ENCODE measurements around the gene VTI1B.

Gene VTI1B

GRCh38 chr14:67679006-67679405 lies 4.6 kb upstream of the VTI1B start:
- DNase-seq (ENCODE audit: low read depth in 2 of 2) = no peak

- no peak for DNase-seq (ENCODE audit: low read depth in 2 of 2)
Measured at GRCh38 chr14:67675219-67675582, 769 bp upstream of the VTI1B start.

- peak in 1 of 2 donors; percentile 8 for DNase-seq (ENCODE audit: low read depth in 2 of 2)
Measured at GRCh38 chr14:67674139-67674479, 323 bp downstream of the VTI1B start.

DNA sequence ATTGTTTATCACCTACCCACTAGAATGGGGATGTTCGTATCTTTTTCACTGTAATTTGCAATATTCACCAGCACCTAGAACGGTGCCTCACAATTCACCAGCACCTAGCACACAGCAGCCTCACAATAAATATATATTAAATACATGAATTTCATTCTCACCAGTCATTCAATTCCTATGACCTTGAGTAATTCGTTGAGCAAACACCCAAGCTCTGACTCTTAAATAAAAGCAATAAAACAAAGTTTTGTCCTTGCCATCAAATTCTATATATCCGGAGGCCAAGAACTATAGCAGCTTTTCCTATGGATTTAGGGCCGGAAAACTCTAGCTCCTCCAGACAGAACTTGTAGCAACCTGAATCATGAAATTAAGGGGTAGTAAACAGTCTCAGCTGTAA lies 981 bp downstream of the VTI1B start:
- no peak for DNase-seq (ENCODE audit: low read depth in 2 of 2)

GRCh38 chr14:67668559-67668958 lies 5.9 kb downstream of the VTI1B start:
- DNase-seq (ENCODE audit: low read depth in 2 of 2) = no peak

GRCh38 chr14:67666750-67667449 lies 7.5 kb downstream of the VTI1B start:
- no peak for DNase-seq (ENCODE audit: low read depth in 2 of 2)

GRCh38 chr14:67665868-67666267 lies 8.6 kb downstream of the VTI1B start:
- no peak for DNase-seq (ENCODE audit: low read depth in 2 of 2)

- no peak for DNase-seq (ENCODE audit: low read depth in 2 of 2)
Measured at GRCh38 chr14:67663633-67664032, 10.8 kb downstream of the VTI1B start.

DNA sequence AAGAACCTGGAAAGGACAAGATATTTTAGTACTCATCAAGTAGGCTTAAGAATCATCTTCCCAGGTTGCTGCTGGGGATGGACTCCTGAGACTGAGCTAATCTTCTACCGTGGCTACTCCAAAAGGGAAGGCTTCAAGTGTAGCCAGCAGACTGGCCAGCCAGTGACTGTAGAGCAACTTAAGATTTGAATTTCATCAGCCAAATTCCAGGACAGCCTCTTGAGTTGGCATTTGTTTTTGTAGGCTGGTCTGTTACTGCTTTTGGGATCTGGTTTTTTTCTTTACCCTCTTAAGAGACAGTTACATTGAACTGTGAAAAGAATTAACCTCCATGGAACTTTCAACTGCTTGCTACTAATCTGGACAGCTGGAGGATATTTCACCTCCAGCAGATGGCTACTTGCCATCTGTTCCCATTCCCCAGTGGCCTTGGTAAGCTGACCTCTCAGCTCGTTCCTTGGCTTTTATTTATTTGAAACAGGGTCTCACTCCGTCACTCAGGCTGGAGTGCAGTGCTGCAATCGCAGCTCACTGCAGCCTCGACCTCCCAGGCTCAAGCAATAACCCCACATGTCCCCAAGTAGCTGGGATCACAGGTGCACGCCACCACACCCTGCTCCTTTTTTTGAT lies 20.7 kb downstream of the VTI1B start:
- no peak for DNase-seq (ENCODE audit: low read depth in 2 of 2)

DNA sequence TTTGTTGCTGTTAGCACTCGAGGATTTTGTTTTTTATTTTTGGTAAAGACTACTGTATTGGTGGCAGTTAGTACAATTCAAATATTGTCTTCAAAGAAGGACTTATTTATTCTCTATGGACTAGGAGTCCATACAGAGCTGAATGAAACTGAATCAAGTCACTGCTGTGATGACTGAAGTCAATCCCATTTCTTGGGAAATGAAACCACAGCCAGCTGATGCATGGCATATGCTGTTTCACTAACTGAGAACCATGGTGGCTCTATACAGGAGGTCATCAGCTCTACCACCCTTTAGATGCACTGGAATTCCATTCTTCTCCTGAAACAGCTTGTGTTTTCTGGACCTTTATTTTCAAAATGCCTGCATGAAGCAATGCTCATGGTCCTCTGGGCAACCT lies 22.2 kb downstream of the VTI1B start:
- no peak for DNase-seq (ENCODE audit: low read depth in 2 of 2)

- no peak for DNase-seq (ENCODE audit: low read depth in 2 of 2)
Measured at GRCh38 chr14:67650694-67651093, 23.7 kb downstream of the VTI1B start.

GRCh38 chr14:67650151-67650550 lies 24.3 kb downstream of the VTI1B start:
- DNase-seq (ENCODE audit: low read depth in 2 of 2) = no peak

GRCh38 chr14:67646131-67646530 lies 28.3 kb downstream of the VTI1B start:
- no peak for DNase-seq (ENCODE audit: low read depth in 2 of 2)

GRCh38 chr14:67645414-67645813 lies 29.0 kb downstream of the VTI1B start:
- no peak for DNase-seq (ENCODE audit: low read depth in 2 of 2)

GRCh38 chr14:67644428-67644827 lies 30.0 kb downstream of the VTI1B start:
- DNase-seq (ENCODE audit: low read depth in 2 of 2) = no peak

- no peak for DNase-seq (ENCODE audit: low read depth in 2 of 2)
Measured at GRCh38 chr14:67643713-67644112, 30.7 kb downstream of the VTI1B start.

GRCh38 chr14:67641902-67642749 lies 32.3 kb downstream of the VTI1B start:
- no peak for DNase-seq (ENCODE audit: low read depth in 2 of 2)

DNA sequence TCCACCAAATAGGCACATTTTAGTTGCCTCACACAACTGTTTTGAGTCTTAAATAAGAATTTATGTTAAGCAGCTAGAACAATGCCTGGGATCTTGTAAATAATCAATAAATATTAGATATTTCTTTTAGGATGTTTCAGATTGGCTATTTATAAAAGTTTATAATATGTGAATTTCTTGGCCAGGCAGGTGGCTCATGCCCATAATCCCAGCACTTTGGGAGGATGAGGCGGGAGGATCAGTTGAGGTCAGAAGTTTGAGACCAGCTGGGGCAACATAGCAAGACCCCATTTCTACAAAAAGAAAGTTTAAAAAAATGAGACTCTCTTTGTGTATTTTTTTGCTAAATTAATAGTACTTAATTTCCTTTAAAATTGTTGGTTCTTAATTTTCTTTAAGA lies 33.0 kb downstream of the VTI1B start:
- DNase-seq (ENCODE audit: low read depth in 2 of 2) = no peak

GRCh38 chr14:67638642-67639041 lies 35.8 kb downstream of the VTI1B start:
- no peak for DNase-seq (ENCODE audit: low read depth in 2 of 2)

- DNase-seq (ENCODE audit: low read depth in 2 of 2) = no peak
Measured at GRCh38 chr14:67636361-67636919, 38.0 kb downstream of the VTI1B start.

DNA sequence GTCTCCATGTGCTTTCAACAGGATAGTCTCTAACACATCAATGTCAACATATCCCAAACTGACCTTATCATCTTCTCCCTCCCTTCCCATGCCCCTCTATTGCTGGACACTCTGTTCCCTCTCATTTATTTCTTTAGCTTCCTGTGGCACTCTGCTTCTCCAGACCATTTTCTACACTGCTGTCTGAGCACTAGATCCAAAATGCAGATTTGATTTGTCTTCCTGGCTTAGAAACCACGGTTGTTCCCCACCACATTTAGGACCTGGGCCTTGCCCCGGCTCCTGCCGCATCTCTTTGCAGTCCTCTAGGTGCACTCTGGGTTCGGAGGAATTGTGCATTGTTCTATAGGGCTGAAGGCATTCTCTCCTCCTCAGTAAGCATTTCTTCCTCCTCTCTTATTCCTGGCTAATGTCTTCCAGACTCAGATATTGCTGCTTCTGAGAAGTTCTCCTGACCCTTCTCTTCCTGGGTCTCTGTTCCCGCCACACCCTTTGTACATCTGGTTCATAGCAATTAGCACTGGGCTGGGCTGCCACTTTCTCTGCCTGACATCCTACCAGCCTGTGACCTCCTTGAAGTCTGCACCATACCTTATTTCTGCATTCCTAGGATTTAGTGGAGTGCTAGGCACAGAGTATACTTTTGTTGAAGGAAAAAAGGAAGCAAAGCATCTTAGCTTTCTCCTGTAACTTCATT lies 40.8 kb downstream of the VTI1B start:
- no peak for DNase-seq (ENCODE audit: low read depth in 2 of 2)

- DNase-seq (ENCODE audit: low read depth in 2 of 2) = no peak
Measured at GRCh38 chr14:67630938-67631337, 43.5 kb downstream of the VTI1B start.

Data from stimulated activated CD8-positive, alpha-beta memory T cell treated with anti-CD3 and anti-CD28 coated beads, Interleukin-15, amount 100 ng/mL, for 4 hours (primary cell).